ENCODE results near the gene CT47C1.

CT47C1 gene

DNA sequence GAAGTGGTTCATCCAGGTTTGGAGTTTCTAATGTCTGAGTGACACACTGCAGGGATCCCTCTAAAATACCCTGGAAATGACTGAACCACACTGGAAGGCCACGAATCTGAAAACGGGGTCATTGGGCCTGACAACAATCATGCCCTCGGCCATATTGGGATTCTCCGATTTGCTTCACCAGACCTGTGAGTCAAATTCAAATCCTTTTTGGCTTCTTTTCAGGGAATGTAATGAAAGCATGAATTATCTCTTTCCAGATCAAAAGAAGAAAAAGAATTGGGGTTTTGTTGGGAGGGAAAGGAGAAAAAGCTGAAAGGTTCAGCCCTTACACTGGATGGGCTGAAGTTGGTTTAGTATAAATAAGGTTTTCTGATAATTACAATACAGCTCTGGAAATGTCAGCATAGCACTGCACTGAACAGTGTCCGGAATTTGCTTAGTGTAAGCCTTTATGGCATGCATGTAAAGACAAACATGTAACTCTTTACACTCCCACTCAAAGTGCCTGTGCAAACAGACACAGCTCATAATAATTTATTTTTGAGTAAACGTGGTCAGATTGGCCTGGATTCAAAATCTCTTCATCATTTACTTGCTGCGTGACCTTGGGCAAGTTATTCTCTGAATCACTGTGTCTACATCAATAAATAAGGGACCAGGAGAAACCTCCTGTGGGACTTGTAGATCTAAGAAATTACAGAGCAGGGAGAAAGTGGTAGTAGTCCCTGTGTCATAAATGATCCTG lies 21.4 kb downstream of the CT47C1 start:
- no peak for TF ChIP-seq POLR2A (IDR thresholded peaks at IDR 0.05; ENCODE audit: low read depth, low read length)
- no peak for DNase-seq (ENCODE audit: insufficient read length, low spot score)
- no peak for FAIRE-seq

DNA sequence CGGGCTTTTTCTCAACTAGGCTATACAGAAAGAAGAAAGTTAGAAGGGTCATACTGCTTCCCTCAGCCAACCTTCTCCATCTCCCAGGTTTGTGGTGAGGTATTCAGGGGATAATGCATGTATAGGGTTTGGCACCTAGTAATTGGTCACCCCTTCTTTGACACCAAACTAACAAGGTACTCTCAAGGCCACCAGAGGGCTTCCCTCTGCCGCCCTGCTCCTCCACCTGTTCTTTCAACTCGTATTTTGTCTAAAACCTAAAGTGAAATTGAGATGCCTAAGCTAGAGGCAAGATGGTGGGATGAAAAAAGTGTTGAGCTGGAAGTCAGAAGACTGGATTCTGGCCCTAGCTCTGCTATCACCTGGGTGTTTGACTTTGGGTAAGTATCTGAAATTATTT lies 22.0 kb downstream of the CT47C1 start:
- no peak for DNase-seq (ENCODE audit: insufficient read length, low spot score)
- no peak for FAIRE-seq
- TF ChIP-seq POLR2A (IDR thresholded peaks at IDR 0.05; ENCODE audit: low read depth, low read length) = no peak

DNA sequence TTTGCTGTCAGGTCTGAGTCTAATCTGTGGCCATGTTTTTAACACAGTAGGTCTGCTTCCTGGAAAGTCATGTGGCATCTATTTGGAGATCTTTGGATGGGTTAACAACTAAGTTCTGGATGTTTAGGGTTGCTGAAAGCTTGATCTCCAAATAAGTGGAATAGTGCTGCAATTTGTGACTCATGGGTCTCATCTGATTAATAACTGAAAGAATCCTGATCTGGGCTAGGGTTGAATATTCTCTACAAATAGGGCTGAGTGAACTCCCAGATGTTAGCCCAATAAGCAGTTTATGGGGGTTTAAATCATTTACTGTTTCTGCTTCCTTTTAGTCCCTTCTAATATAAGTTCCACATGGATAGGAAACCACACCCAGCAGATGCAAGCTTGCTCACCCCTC lies 23.1 kb downstream of the CT47C1 start:
- no peak for FAIRE-seq
- DNase-seq (ENCODE audit: insufficient read length, low spot score) = no peak
- TF ChIP-seq POLR2A (IDR thresholded peaks at IDR 0.05; ENCODE audit: low read depth, low read length) = no peak

DNA sequence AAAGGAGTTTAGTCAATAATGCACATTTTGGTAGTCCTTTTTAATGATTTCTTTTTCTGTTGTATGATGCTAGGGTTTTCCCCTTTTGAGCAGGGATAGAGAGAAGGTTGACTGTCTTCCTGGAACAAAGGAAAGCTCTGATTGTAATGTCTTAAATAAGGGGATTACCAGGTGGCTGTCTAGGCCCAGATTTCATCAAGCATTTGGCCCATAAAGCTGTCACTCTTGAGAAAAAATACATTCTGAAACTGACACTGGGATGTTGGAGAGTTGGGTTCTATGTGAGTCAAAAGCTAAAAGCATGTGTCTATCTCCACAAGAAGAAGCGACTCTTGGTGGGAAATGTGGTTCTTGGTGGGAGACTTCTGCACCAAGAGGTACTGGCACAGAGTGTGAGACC lies 28.4 kb downstream of the CT47C1 start:
- DNase-seq (ENCODE audit: insufficient read length, low spot score) (no peak), FAIRE-seq (no peak)
- TF ChIP-seq POLR2A (IDR thresholded peaks at IDR 0.05; ENCODE audit: low read depth, low read length) = no peak

DNA sequence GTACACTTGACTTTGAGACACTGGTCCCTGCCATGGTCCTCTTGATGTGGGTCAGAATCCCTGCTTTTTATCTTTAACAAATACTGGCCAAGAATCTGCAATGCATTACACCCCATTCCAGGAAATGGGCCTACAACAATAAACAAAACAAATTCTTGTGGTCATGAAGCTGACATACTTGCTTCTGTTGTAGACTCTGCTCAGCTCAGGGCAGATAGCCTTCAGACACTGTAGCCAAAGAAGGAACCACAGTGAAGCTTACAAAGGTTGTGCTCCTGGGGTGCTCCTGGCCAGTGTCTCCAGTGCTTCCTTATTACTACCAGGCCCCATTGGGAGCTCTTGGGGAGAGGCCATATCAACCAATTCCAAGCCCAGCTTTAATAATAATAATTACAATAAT lies 33.0 kb downstream of the CT47C1 start:
- FAIRE-seq = no peak

DNA sequence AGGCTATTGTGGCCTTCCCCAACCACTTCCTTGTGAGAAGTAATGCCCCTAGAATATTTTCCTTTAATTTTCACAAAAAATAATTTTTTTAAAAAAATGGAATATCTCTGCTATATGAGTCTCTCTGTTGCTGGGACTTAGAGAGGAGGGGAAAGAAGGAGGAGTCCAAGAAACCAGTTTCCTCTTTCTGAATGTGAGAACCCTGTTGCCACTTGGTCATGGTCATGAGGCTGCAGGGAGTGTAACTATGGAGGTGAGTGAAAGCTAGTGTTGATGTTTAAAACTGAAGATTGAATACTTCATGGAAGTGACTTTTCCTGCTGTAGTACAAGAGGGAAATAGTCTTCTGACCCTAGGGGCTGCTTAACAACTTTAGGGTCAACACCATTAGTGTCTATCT lies 34.4 kb downstream of the CT47C1 start:
- no peak for DNase-seq (ENCODE audit: insufficient read length, low spot score)
- TF ChIP-seq POLR2A (IDR thresholded peaks at IDR 0.05; ENCODE audit: low read depth, low read length) = no peak
- no peak for FAIRE-seq

More for the DNA sequence above, 33.0 kb downstream of the CT47C1 start:
- no peak for TF ChIP-seq POLR2A (IDR thresholded peaks at IDR 0.05; ENCODE audit: low read depth, low read length)
- DNase-seq (ENCODE audit: insufficient read length, low spot score) = no peak

DNA sequence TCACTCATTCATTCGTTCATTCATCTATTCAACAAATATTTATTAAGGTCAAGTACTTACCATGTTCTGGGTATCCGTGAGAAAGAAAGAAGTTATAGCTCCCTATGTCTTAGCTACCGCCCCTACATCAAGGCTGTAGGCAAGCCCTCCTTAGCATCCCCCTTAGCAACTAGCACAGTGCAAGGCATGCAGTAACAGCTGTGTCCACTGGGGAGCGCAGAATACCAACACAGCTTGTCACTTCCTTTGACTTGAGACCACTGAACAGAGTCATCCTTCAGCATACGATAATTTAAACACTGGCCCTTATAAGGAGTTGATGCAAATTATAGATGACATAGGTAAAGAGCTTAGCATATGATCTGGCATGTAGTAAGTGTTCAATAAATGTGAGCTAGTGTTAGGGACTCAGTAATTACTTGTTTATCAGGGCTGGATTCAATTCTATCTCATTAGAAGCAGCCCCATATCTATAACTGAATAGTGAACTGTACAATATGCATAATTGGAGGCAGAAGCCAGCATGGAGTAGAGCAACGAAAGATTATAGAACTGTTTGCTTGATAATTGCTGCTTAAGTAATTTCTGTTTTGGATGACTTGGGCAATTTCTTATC lies 46.1 kb downstream of the CT47C1 start:
- TF ChIP-seq POLR2A (IDR thresholded peaks at IDR 0.05; ENCODE audit: low read depth, low read length) = no peak
- DNase-seq (ENCODE audit: insufficient read length, low spot score) (peak; percentile 15), FAIRE-seq (peak; percentile 15)

DNA sequence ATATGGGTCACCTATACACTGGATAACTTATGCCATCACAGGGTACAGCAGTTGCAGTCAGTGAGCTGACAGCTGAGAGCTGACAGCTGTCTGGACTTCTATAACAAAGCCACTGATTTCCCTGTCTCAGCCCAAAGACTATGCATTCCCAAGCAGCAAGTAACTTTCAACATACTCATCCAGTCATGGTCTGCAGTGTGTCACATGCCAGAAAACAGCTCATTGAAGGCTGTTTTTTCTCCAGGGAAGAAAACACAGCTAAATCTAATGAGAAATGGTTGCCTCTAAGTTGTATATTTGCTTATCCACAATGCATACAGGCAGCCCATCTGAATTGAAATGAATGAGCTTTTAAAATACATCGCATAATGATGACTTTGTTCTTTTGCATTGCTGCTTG lies 48.5 kb downstream of the CT47C1 start:
- FAIRE-seq (no peak), DNase-seq (ENCODE audit: insufficient read length, low spot score) (no peak)
- no peak for TF ChIP-seq POLR2A (IDR thresholded peaks at IDR 0.05; ENCODE audit: low read depth, low read length)
